Neural progenitor cell (in vitro differentiated cells): ENCODE measurements around the gene VAPB. TPM values are rescaled to one million over a fixed set of nuclear protein-coding genes. Genes with fewer than 3 reads are reported as not detected.

ENCODE experiments used
- DNase-seq: peaks from one replicate; pipeline ENCODE4 v3.0.0-alpha.2; 2016; ENCODE audit warnings: low spot score
- H2AFZ ChIP-seq: fragments of 200-600 bp; sonication (generic); replicated peaks from 2 replicates; pipeline ENCODE4 v1.6.1; 2016; ENCODE audit warnings: antibody characterized with exemption
- H3F3A ChIP-seq: fragments of 200-600 bp; sonication (generic); 2 replicates; pipeline ENCODE4 v1.6.1; 2016; ENCODE audit warnings: antibody characterized with exemption, low read depth
- H3K27ac ChIP-seq: fragments of 200-600 bp; sonication (generic); 2 replicates; pipeline ENCODE4 v1.5.1; 2016; ENCODE audit warnings: mild to moderate bottlenecking
- H3K27me3 ChIP-seq: fragments of 200-600 bp; sonication (generic); 2 replicates; pipeline ENCODE4 v1.6.1; 2016; ENCODE audit warnings: mild to moderate bottlenecking, moderate library complexity
- H3K36me3 ChIP-seq: fragments of 200-600 bp; sonication (generic); 2 replicates; pipeline ENCODE4 v1.5.1; 2016
- H3K4me1 ChIP-seq: fragments of 200-600 bp; sonication (generic); 2 replicates; pipeline ENCODE4 v1.6.1; 2016; ENCODE audit warnings: mixed run types
- H3K4me2 ChIP-seq: fragments of 200-600 bp; sonication (generic); 2 replicates; pipeline ENCODE4 v1.6.1; 2016
- H3K4me3 ChIP-seq: fragments of 200-600 bp; sonication (generic); 2 replicates; pipeline ENCODE4 v1.5.1; 2016
- H3K79me2 ChIP-seq: fragments of 200-600 bp; sonication (generic); 2 replicates; pipeline ENCODE4 v1.6.1; 2016; ENCODE audit warnings: low read depth
- H3K9ac ChIP-seq: fragments of 200-600 bp; sonication (generic); 2 replicates; pipeline ENCODE4 v1.6.1; 2016
- H3K9me3 ChIP-seq: fragments of 200-600 bp; sonication (generic); 2 replicates; pipeline ENCODE4 v1.5.1; 2016; ENCODE audit warnings: low read depth
- H4K20me1 ChIP-seq: fragments of 200-600 bp; sonication (generic); 2 replicates; pipeline ENCODE4 v1.6.1; 2016; ENCODE audit warnings: low read depth
- H3K27ac Mint-ChIP-seq: 3 replicates; pipeline ENCODE4 v1.8.0; 2021; ENCODE audit warnings: mixed read lengths
- H3K27me3 Mint-ChIP-seq: 2 replicates; pipeline ENCODE4 v1.8.0; 2022; ENCODE audit warnings: low read depth, mild to moderate bottlenecking, inconsistent platforms, moderate library complexity, mixed read lengths; ENCODE audit not compliant: insufficient read depth
- H3K36me3 Mint-ChIP-seq: 3 replicates; pipeline ENCODE4 v1.8.0; 2021; ENCODE audit warnings: mixed read lengths
- H3K4me1 Mint-ChIP-seq: 3 replicates; pipeline ENCODE4 v1.8.0; 2021; ENCODE audit warnings: mixed read lengths
- H3K4me3 Mint-ChIP-seq: 3 replicates; pipeline ENCODE4 v1.8.0; 2021; ENCODE audit warnings: mild to moderate bottlenecking, moderate library complexity, mixed read lengths
- H3K9me3 Mint-ChIP-seq: 3 replicates; pipeline ENCODE4 v1.8.0; 2020; ENCODE audit warnings: mixed read lengths
- EZH2 ChIP-seq: fragments of 200-600 bp; sonication (generic); IDR thresholded peaks from 2 replicates; pipeline ENCODE4 v1.6.1; 2017; ENCODE audit warnings: antibody characterized with exemption, mild to moderate bottlenecking, moderate library complexity
- EZH2phosphoT487 ChIP-seq: fragments of 200-600 bp; sonication (generic); IDR thresholded peaks from 2 replicates; pipeline ENCODE4 v1.6.1; 2017; ENCODE audit warnings: antibody characterized with exemption
- total RNA-seq: library from RNA; depleted of rRNA; stranded (reverse); fragments of >200 nt; gene quantifications from 2 replicates; pipeline ENCODE4 v1.2.3, GENCODE V29; 2015; ENCODE audit warnings: low replicate concordance
- TF ChIP-seq, protein P1 (sequence below): fragments of 200-600 bp; sonication (generic); IDR thresholded peaks from 2 replicates; pipeline ENCODE4 v1.5.1; 2017; ENCODE audit warnings: antibody characterized with exemption, mild to moderate bottlenecking

Gene VAPB
- total RNA-seq, 1 donor from 2014 or later = 31.9 TPM

DNA sequence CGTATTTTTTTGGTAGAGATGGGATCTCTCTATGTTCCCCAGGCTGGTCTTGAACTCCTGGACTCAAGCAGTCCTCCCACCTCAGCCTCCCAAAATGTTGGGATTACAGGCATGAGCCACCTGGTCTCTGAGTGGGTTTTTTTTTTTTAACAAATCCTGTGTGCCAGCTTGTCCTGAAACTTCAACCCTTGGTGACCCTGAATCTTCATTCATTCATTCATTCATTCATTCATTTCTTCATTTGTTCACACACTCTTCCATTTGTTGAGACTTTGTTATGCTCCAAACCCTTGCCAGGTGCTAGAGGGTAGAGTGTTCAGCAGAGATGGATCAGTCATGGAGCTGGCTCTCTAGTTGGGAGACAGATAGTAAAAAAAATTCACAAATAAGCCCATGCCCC, 12.0 kb upstream of the VAPB start:
- Histone ChIP-seq H4K20me1 (no peaks in the 10 kb centered on the region), H2AFZ (no peak overlapping the region), H3K9ac (no peak overlapping the region), H3K36me3 (no peaks in the 10 kb centered on the region), H3K4me1 (peaks cover 43% of the 10 kb centered on the region), H3F3A (peaks cover 40% of the 10 kb centered on the region), H3K27ac (no peak overlapping the region), H3K27me3 (no peaks in the 10 kb centered on the region), H3K9me3 (no peaks in the 10 kb centered on the region), H3K79me2 (no peaks in the 10 kb centered on the region), H3K4me2 (no peak overlapping the region), H3K4me3 (no peak overlapping the region)
- Mint-ChIP-seq H3K9me3 (peaks cover 8% of the 10 kb centered on the region), H3K4me1 (peaks cover 40% of the 10 kb centered on the region), H3K27ac (peak overlapping the region; percentile 12), H3K36me3 (no peaks in the 10 kb centered on the region), H3K4me3 (peak overlapping the region; percentile 57), H3K27me3 (peaks cover 2% of the 10 kb centered on the region)
- DNase-seq = no peak
- TF ChIP-seq EZH2 (no peak), EZH2phosphoT487 (no peak)
- TF ChIP-seq, protein P1, sequence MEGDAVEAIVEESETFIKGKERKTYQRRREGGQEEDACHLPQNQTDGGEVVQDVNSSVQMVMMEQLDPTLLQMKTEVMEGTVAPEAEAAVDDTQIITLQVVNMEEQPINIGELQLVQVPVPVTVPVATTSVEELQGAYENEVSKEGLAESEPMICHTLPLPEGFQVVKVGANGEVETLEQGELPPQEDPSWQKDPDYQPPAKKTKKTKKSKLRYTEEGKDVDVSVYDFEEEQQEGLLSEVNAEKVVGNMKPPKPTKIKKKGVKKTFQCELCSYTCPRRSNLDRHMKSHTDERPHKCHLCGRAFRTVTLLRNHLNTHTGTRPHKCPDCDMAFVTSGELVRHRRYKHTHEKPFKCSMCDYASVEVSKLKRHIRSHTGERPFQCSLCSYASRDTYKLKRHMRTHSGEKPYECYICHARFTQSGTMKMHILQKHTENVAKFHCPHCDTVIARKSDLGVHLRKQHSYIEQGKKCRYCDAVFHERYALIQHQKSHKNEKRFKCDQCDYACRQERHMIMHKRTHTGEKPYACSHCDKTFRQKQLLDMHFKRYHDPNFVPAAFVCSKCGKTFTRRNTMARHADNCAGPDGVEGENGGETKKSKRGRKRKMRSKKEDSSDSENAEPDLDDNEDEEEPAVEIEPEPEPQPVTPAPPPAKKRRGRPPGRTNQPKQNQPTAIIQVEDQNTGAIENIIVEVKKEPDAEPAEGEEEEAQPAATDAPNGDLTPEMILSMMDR = no peak

DNA sequence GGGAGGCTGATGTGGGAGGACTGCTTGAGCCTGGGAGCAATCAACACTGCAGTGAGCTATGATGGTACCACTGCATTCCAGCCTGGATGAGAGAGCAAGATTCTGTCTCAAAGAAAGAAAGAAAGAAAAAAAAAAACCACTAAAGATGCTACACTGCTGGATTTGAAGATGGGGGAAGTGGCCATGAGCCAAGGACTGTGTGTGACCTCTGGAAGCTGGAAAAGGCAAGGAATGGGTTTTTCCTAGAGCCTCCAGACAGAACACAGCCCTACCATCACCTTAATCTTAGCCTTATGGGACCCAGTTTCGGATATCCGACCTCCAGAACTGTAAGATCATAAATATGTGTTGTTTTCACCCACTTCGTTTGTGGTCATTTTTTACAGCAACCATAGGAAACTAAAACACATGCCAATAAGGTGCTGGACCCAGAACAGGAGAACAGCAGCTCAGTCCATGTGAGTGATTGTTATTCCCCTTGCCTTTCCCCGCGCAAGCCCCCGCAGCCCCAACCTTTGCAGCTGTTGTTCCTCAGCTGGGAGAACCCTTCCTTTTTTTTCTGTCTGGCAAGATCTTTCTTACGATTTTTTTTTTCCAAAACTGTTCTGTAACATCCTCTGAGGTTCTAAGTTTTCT, 11.1 kb upstream of the VAPB start:
- peak overlapping the region; percentile 10 for H3K27ac Mint-ChIP-seq

DNA sequence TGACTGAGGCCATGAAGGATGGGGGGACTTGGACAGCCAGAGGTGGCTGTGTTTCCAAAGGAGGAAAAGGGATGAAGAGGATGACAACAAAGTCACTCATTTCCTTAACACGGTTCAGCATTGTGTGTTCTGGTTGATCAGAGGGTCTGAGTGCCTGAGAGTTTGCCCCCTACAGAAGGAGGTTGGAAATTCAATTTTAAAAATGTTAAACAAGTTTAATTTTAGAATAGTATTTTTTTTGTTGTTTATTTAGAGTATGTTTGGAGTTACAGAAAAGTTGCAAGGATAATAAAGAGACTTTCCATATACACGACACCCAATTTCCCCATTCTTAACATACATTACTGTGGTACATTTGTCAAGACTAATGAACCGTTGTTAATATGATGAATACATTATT, 10.3 kb upstream of the VAPB start:
- no peak for TF ChIP-seq EZH2
- TF ChIP-seq, protein P1 = peak; percentile 18
- no peak for TF ChIP-seq EZH2phosphoT487
- Histone ChIP-seq H2AFZ (no peak overlapping the region), H3K36me3 (no peaks in the 10 kb centered on the region), H4K20me1 (no peaks in the 10 kb centered on the region), H3K79me2 (no peaks in the 10 kb centered on the region), H3K4me2 (no peak overlapping the region), H3K4me1 (peaks cover 28% of the 10 kb centered on the region), H3K4me3 (no peak overlapping the region), H3K9ac (no peak overlapping the region), H3F3A (peaks cover 27% of the 10 kb centered on the region), H3K27ac (no peak overlapping the region), H3K27me3 (no peaks in the 10 kb centered on the region), H3K9me3 (no peaks in the 10 kb centered on the region)
- no peak for DNase-seq
- Mint-ChIP-seq H3K9me3 (peaks cover 8% of the 10 kb centered on the region), H3K27me3 (peaks cover 6% of the 10 kb centered on the region), H3K4me1 (peaks cover 31% of the 10 kb centered on the region), H3K27ac (no peak overlapping the region), H3K4me3 (no peak overlapping the region), H3K36me3 (no peaks in the 10 kb centered on the region)

More for the DNA sequence above, 11.1 kb upstream of the VAPB start:
- H4K20me1 ChIP-seq = no peaks in the 10 kb centered on the region
- no peak overlapping the region for H3K4me2 ChIP-seq
- no peaks in the 10 kb centered on the region for H3K27me3 ChIP-seq
- no peak overlapping the region for H3K4me3 ChIP-seq
- no peak for DNase-seq
- peaks cover 32% of the 10 kb centered on the region for H3F3A ChIP-seq
- H3K79me2 ChIP-seq = no peaks in the 10 kb centered on the region
- H3K9ac ChIP-seq = no peak overlapping the region
- H3K36me3 ChIP-seq = no peaks in the 10 kb centered on the region
- Mint-ChIP-seq H3K4me3 (no peak overlapping the region), H3K4me1 (peaks cover 36% of the 10 kb centered on the region), H3K36me3 (no peaks in the 10 kb centered on the region), H3K9me3 (peaks cover 8% of the 10 kb centered on the region), H3K27me3 (peaks cover 6% of the 10 kb centered on the region)
- TF ChIP-seq, protein P1 = no peak
- TF ChIP-seq EZH2 = no peak
- no peak for TF ChIP-seq EZH2phosphoT487
- H3K27ac ChIP-seq = no peak overlapping the region
- H3K9me3 ChIP-seq = no peaks in the 10 kb centered on the region
- H2AFZ ChIP-seq = peak overlapping the region; percentile 12
- peaks cover 34% of the 10 kb centered on the region for H3K4me1 ChIP-seq
